A549 (cell line): ENCODE results near the gene TMEM184C. TPM values are rescaled to one million over a fixed set of nuclear protein-coding genes. Genes with fewer than 3 reads are reported as not detected.

ENCODE experiments used
- ATAC-seq, 2 experiments: fragments of 200-7000 bp in 1 of 2; fragments of >200 bp in 1 of 2; cut with Nextera tagmentation in 1 of 2; cut with Tn5 transposase in 1 of 2; 3 replicates each; pipeline versions ENCODE4 v1.8.0 to v1.9.1; 2018 to 2020; ENCODE audit warnings: mild to moderate bottlenecking in 1 of 2, moderate library complexity in 1 of 2
- CTCF ChIA-PET: fragments of 300-600 bp; sonication (Branson Sonifier 250); formaldehyde crosslinking; extraction: SDS; loops from one replicate; lab custom pipeline; 2021; ENCODE audit warnings: antibody characterized with exemption, inconsistent platforms; lab: Yijun Ruan, JAX
- POLR2A ChIA-PET: fragments of 350-600 bp; formaldehyde crosslinking; extraction: SDS; loops from one replicate; lab custom pipeline; 2021; ENCODE audit warnings: antibody characterized with exemption, inconsistent platforms; lab: Yijun Ruan, JAX
- DNase-seq, 2 experiments: peaks; one replicate each; pipeline versions ENCODE4 v3.0.0 to v3.0.0-alpha.2; 2011 to 2016; ENCODE audit warnings: low read depth in 1 of 2, low spot score in 1 of 2
- FAIRE-seq: peaks from 2 replicates; lab custom pipeline; 2011; peaks lifted over from hg19 to GRCh38; lab: Jason Lieb, UNC
- H3K27ac ChIP-seq, 2 experiments: fragments of >200 bp; sonication (Bioruptor Twin); formaldehyde crosslinking; 3 replicates each; pipeline ENCODE4 v1.5.1; 2016 to 2017
- H3K4me1 ChIP-seq: fragments of >200 bp; sonication (Bioruptor Twin); formaldehyde crosslinking; 3 replicates; pipeline ENCODE4 v1.6.1; 2016
- H3K4me2 ChIP-seq: fragments of >200 bp; sonication (Bioruptor Twin); formaldehyde crosslinking; 3 replicates; pipeline ENCODE4 v1.6.1; 2016
- H3K4me3 ChIP-seq: fragments of >200 bp; sonication (Bioruptor Twin); formaldehyde crosslinking; 3 replicates; pipeline ENCODE4 v1.5.1; 2016
- H3K9me3 ChIP-seq: fragments of >200 bp; sonication (Bioruptor Twin); formaldehyde crosslinking; 3 replicates; pipeline ENCODE4 v1.6.1; 2016
- BHLHE40 ChIP-seq: IDR thresholded peaks from 2 replicates; pipeline ENCODE4 v1.6.1; 2012; ENCODE audit warnings: low read depth, low read length, inconsistent platforms
- CEBPB ChIP-seq, 2 experiments: fragments of >200 bp in 1 of 2; sonication (Bioruptor Twin) in 1 of 2; formaldehyde crosslinking in 1 of 2; IDR thresholded peaks; 2 replicates each; pipeline ENCODE4 v1.6.1; 2012 to 2016
- CHD4 ChIP-seq: fragments of 200-600 bp; sonication (generic); IDR thresholded peaks from 2 replicates; pipeline ENCODE4 v1.6.1; 2016; ENCODE audit warnings: antibody characterized with exemption, mild to moderate bottlenecking, borderline replicate concordance
- EP300 ChIP-seq, 2 experiments: fragments of >200 bp; sonication (Bioruptor Twin); formaldehyde crosslinking; IDR thresholded peaks; 2 replicates in 1 of 2; 3 replicates in 1 of 2; pipeline ENCODE4 v1.6.1; 2016 to 2017
- HOXB13 ChIP-seq: fragments of 250-450 bp; sonication (Bioruptor Pico); IDR thresholded peaks from 2 replicates; pipeline ENCODE4 v1.5.0; 2020; ENCODE audit warnings: low read depth, mild to moderate bottlenecking, moderate library complexity
- NFE2L2 ChIP-seq: fragments of 150-350 bp; conservative IDR thresholded peaks from 2 replicates; pipeline ENCODE4 v1.6.1; 2014; ENCODE audit warnings: low read length
- RAD21 ChIP-seq, 2 experiments: fragments of >200 bp in 1 of 2; sonication (Bioruptor Twin) in 1 of 2; formaldehyde crosslinking in 1 of 2; IDR thresholded peaks in 1 of 2; conservative IDR thresholded peaks in 1 of 2; 2 replicates in 1 of 2; 3 replicates in 1 of 2; pipeline ENCODE4 v1.6.1; 2012 to 2018; ENCODE audit warnings: inconsistent platforms in 1 of 2
- RARB ChIP-seq: fragments of 250-450 bp; sonication (Bioruptor Pico); IDR thresholded peaks from 2 replicates; pipeline ENCODE4 v1.8.0; 2021; ENCODE audit warnings: mild to moderate bottlenecking, moderate library complexity
- RNF2 ChIP-seq: fragments of 200-600 bp; sonication (generic); IDR thresholded peaks from 2 replicates; pipeline ENCODE4 v1.6.1; 2016; ENCODE audit warnings: low read depth, mild to moderate bottlenecking, antibody characterized with exemption, moderate library complexity, borderline replicate concordance
- SMC3 ChIP-seq: fragments of >200 bp; sonication (Bioruptor Twin); formaldehyde crosslinking; IDR thresholded peaks from 3 replicates; pipeline ENCODE4 v1.6.1; 2018; ENCODE audit warnings: inconsistent platforms
- WGBS: methylation state at CpG from one replicate; pipeline ENCODE4 v1.1.6; 2017; ENCODE audit errors: missing lambda C conversion rate; 5-methylcytosine and 5-hydroxymethylcytosine counted together
- polyA plus RNA-seq, 4 experiments: library from polyadenylated mRNA; depleted of rRNA in 3 of 4; stranded (reverse); fragments of >200 nt; fragmentation: RNase III in 1 of 4; extraction: RNeasy Plus Mini Kit Qiagen cat#74134 plus additional on column Dnase treatment in 1 of 4; gene quantifications; 2 replicates in 3 of 4; 3 replicates in 1 of 4; pipeline ENCODE4 v1.2.3, GENCODE V29; 2011 to 2017
- TF ChIP-seq, protein P1 (sequence below): fragments of 450-650 bp; IDR thresholded peaks from 2 replicates; pipeline ENCODE4 v1.6.1; 2014; ENCODE audit warnings: antibody characterized with exemption
- TF ChIP-seq, protein P2 (sequence below): fragments of >200 bp; sonication (Bioruptor Twin); formaldehyde crosslinking; IDR thresholded peaks from 3 replicates; pipeline ENCODE4 v1.6.1; 2016
- TF ChIP-seq, protein P3 (sequence below): fragments of 250-450 bp; sonication (Bioruptor Pico); IDR thresholded peaks from 2 replicates; pipeline ENCODE4 v1.5.0; 2021; ENCODE audit warnings: mild to moderate bottlenecking, moderate library complexity, borderline replicate concordance
- TF ChIP-seq, protein P4 (sequence below): fragments of >200 bp; sonication (Bioruptor Twin); formaldehyde crosslinking; IDR thresholded peaks from 3 replicates; pipeline ENCODE4 v1.5.1; 2016

TMEM184C gene
- polyA plus RNA-seq, 2 of the 4 experiments (the other 2 are of a cell fraction): 17.6 to 25.2 TPM

DNA sequence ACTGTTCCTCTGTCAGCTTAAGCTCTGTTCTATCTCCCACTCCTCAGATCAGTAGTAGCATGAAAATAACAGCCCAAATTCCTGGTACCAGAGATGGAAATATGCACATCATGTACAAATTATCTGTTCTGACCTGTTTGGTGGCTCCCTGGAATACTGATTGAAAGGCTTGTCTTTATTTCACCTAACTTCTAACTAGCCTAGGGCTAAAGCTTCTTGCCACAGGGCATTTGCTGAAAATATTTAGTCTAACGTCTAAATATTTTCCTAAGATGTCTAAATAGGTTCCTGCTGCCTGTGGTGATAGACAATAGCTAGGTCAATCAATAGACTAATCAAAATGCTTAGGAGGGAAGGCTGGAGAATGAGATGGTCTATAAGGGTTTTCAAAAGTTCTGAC, 79.7 kb downstream of the TMEM184C start (continued):
- TF ChIP-seq, protein P1, sequence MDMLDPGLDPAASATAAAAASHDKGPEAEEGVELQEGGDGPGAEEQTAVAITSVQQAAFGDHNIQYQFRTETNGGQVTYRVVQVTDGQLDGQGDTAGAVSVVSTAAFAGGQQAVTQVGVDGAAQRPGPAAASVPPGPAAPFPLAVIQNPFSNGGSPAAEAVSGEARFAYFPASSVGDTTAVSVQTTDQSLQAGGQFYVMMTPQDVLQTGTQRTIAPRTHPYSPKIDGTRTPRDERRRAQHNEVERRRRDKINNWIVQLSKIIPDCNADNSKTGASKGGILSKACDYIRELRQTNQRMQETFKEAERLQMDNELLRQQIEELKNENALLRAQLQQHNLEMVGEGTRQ: no peak
- TF ChIP-seq EP300 (IDR thresholded peaks at IDR 0.05): no peak
- TF ChIP-seq, protein P2, sequence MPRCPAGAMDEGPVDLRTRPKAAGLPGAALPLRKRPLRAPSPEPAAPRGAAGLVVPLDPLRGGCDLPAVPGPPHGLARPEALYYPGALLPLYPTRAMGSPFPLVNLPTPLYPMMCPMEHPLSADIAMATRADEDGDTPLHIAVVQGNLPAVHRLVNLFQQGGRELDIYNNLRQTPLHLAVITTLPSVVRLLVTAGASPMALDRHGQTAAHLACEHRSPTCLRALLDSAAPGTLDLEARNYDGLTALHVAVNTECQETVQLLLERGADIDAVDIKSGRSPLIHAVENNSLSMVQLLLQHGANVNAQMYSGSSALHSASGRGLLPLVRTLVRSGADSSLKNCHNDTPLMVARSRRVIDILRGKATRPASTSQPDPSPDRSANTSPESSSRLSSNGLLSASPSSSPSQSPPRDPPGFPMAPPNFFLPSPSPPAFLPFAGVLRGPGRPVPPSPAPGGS: no peak

DNA sequence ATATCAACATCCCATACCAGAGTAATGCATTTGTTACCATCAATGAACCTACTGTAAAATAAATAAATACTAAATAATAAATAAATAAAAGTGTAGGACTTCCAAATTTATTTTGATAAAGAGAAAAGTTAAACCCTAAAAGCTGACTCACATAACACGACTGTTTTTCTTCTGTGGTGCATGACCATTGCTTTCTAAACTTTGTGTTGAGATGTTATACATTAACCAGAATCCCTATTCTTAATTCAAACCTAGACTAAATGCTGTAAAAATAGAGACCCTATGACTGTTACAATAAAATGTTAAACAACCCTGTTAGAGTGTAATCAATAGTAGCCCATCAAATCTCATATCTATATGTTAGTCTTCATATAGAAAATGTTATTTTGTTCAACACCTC, 87.6 kb downstream of the TMEM184C start:
- Histone ChIP-seq H3K4me2 (no peak overlapping the region), H3K4me3 (no peak overlapping the region), H3K27ac (no peak overlapping the region), H3K4me1 (no peaks in the 10 kb centered on the region; the same call in 2 of the 3 replicates), H3K9me3 (no peaks in the 10 kb centered on the region)
- CTCF ChIA-PET: interaction anchor here (1.6 to 6.4 kb wide), 2 partner anchors 152 to 162 kb away, joined by 3 to 39 read pairs; no protein-coding TSS in a partner anchor
- WGBS: 9% methylated on average over 1 of the region's 1 CpG
- ATAC-seq: no peak
- TF ChIP-seq CHD4: no peak
- no peak for TF ChIP-seq BHLHE40
- TF ChIP-seq CEBPB (IDR thresholded peaks at IDR 0.05): no peak
- no peak for TF ChIP-seq RNF2
- no peak for TF ChIP-seq RARB
- TF ChIP-seq EP300 (IDR thresholded peaks at IDR 0.05): no peak
- TF ChIP-seq, protein P3, sequence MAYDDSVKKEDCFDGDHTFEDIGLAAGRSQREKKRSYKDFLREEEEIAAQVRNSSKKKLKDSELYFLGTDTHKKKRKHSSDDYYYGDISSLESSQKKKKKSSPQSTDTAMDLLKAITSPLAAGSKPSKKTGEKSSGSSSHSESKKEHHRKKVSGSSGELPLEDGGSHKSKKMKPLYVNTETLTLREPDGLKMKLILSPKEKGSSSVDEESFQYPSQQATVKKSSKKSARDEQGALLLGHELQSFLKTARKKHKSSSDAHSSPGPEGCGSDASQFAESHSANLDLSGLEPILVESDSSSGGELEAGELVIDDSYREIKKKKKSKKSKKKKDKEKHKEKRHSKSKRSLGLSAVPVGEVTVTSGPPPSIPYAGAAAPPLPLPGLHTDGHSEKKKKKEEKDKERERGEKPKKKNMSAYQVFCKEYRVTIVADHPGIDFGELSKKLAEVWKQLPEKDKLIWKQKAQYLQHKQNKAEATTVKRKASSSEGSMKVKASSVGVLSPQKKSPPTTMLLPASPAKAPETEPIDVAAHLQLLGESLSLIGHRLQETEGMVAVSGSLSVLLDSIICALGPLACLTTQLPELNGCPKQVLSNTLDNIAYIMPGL (CRISPR knock-in tag): no peak
- DNase-seq: no peak
- FAIRE-seq: no peak
- POLR2A ChIA-PET: interaction anchor here (1.4 kb wide), 1 partner anchor 21 kb away, joined by 3 read pairs; the partner anchor contains the start of gene PRMT9

DNA sequence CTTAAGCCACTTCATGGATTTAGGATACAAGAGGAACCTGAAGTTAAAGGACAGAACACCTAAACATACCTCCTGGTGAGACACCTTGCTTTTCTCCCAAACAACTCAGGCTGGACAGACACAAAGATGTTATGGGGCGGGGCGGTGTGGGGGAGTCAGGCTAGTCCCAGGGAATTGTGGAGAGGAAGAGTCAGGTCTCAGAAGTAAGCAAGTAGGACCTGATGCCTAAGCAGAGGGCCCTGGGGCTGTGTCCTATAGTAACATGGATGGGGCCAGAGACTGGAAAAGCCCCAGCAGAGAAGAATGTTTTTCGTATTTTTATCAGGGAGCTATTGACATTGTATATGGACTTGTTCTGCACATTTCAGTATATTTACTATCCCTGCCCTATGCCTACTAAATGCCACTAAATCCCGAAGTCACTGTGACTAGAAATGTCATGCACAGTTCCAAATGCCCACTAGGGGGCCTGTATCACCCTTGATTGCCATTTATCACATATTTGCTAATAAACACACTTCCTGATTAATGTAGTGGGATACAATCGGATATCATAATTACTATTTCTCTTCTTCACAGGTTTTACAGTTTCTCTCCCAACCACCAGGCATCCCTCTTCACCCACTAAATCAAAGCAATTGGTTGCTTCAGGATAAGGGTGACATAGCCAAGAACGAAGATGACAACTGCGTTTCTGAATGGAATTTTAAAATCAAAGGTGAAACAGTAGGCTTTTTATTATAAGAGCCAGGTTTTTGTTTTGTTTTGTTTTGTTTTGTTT, 90.9 kb downstream of the TMEM184C start:
- Histone ChIP-seq H3K4me1 (no peaks in the 10 kb centered on the region; the same call in 2 of the 3 replicates), H3K4me2 (no peak overlapping the region), H3K9me3 (no peaks in the 10 kb centered on the region), H3K4me3 (no peak overlapping the region), H3K27ac (no peak overlapping the region)
- ChIA-PET POLR2A (no interaction called here), CTCF (interaction anchor here (0.7 to 4.5 kb wide), 15 partner anchors 10 to 478 kb away, joined by 3 to 71 read pairs (median 3); no protein-coding TSS in a partner anchor)
- WGBS: 27% methylated on average over 7 of the region's 7 CpGs
- ATAC-seq (peak; percentile 76 to 86), FAIRE-seq (no peak), DNase-seq (peak in 1 of 2 experiments; percentile 57)
- TF ChIP-seq HOXB13 (CRISPR knock-in tag): no peak
- TF ChIP-seq RAD21 (conservative IDR thresholded peaks at IDR 0.05 in 1 of 2, IDR thresholded peaks at IDR 0.05 in 1 of 2): peak; percentile 76 to 77
- peak; percentile 86 for TF ChIP-seq SMC3
- TF ChIP-seq, protein P4, sequence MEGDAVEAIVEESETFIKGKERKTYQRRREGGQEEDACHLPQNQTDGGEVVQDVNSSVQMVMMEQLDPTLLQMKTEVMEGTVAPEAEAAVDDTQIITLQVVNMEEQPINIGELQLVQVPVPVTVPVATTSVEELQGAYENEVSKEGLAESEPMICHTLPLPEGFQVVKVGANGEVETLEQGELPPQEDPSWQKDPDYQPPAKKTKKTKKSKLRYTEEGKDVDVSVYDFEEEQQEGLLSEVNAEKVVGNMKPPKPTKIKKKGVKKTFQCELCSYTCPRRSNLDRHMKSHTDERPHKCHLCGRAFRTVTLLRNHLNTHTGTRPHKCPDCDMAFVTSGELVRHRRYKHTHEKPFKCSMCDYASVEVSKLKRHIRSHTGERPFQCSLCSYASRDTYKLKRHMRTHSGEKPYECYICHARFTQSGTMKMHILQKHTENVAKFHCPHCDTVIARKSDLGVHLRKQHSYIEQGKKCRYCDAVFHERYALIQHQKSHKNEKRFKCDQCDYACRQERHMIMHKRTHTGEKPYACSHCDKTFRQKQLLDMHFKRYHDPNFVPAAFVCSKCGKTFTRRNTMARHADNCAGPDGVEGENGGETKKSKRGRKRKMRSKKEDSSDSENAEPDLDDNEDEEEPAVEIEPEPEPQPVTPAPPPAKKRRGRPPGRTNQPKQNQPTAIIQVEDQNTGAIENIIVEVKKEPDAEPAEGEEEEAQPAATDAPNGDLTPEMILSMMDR: peak; percentile 81
- TF ChIP-seq NFE2L2: 0 out of 2 replicates have a peak, but pooled peaks have one; percentile 30
